Activated CD4-positive, alpha-beta T cell treated with anti-CD3 and anti-CD28 coated beads, Interleukin-2, amount 50 U/mL, for 16 hours (primary cell): Measurements from ENCODE around the gene CRYBA2.

Experiments
- DNase-seq: peaks from one replicate; pipeline ENCODE4 v3.0.0-alpha.2; 2020

CRYBA2 gene

GRCh38 chr2:218998414-218999002, 5.3 kb upstream of the CRYBA2 start:
- no peak for DNase-seq

GRCh38 chr2:218997731-218998130, 4.5 kb upstream of the CRYBA2 start:
- no peak for DNase-seq

- DNase-seq: no peak
Measured at GRCh38 chr2:218996937-218997336, 3.7 kb upstream of the CRYBA2 start.

- peak; percentile 80 for DNase-seq
Measured at GRCh38 chr2:218995972-218996711, 2.9 kb upstream of the CRYBA2 start.

- no peak for DNase-seq
Measured at GRCh38 chr2:218995561-218995960, 2.3 kb upstream of the CRYBA2 start.

- no peak for DNase-seq
Measured at GRCh38 chr2:218992703-218993344, 398 bp downstream of the CRYBA2 start.

GRCh38 chr2:218992196-218992595, 1.0 kb downstream of the CRYBA2 start:
- no peak for DNase-seq

GRCh38 chr2:218991674-218992168, 1.5 kb downstream of the CRYBA2 start:
- no peak for DNase-seq

GRCh38 chr2:218990612-218991011, 2.6 kb downstream of the CRYBA2 start:
- DNase-seq: no peak

- DNase-seq: no peak
Measured at GRCh38 chr2:218990052-218990451, 3.2 kb downstream of the CRYBA2 start.

GRCh38 chr2:218988650-218989049, 4.6 kb downstream of the CRYBA2 start:
- DNase-seq: no peak

GRCh38 chr2:218988164-218988563, 5.1 kb downstream of the CRYBA2 start:
- DNase-seq: no peak

GRCh38 chr2:218986148-218986761, 7.0 kb downstream of the CRYBA2 start:
- DNase-seq: no peak

GRCh38 chr2:218985325-218986091, 7.7 kb downstream of the CRYBA2 start:
- no peak for DNase-seq

- DNase-seq: no peak
Measured at GRCh38 chr2:218985021-218985324, 8.2 kb downstream of the CRYBA2 start, which contains the start of gene FEV. TSS of gene FEV (minus strand) at chr2:218985184. CDS start at chr2:218985075, 109 bp downstream.

GRCh38 chr2:218984239-218985020, 8.8 kb downstream of the CRYBA2 start:
- DNase-seq: no peak

GRCh38 chr2:218983934-218984238, 9.3 kb downstream of the CRYBA2 start:
- no peak for DNase-seq

- DNase-seq: no peak
Measured at GRCh38 chr2:218983263-218983933, 9.8 kb downstream of the CRYBA2 start.

- no peak for DNase-seq
Measured at GRCh38 chr2:218982586-218983262, 10.5 kb downstream of the CRYBA2 start.

GRCh38 chr2:218981881-218982585, 11.2 kb downstream of the CRYBA2 start:
- DNase-seq: peak; percentile 29
